NCI-H2081 (cell line): ENCODE measurements around the gene MBD3L1.

ENCODE experiments used
- DNase-seq, 2 experiments: peaks; one replicate each; lab custom pipeline; 2025; lab: John Stamatoyannopoulos, UW

Gene MBD3L1

DNA sequence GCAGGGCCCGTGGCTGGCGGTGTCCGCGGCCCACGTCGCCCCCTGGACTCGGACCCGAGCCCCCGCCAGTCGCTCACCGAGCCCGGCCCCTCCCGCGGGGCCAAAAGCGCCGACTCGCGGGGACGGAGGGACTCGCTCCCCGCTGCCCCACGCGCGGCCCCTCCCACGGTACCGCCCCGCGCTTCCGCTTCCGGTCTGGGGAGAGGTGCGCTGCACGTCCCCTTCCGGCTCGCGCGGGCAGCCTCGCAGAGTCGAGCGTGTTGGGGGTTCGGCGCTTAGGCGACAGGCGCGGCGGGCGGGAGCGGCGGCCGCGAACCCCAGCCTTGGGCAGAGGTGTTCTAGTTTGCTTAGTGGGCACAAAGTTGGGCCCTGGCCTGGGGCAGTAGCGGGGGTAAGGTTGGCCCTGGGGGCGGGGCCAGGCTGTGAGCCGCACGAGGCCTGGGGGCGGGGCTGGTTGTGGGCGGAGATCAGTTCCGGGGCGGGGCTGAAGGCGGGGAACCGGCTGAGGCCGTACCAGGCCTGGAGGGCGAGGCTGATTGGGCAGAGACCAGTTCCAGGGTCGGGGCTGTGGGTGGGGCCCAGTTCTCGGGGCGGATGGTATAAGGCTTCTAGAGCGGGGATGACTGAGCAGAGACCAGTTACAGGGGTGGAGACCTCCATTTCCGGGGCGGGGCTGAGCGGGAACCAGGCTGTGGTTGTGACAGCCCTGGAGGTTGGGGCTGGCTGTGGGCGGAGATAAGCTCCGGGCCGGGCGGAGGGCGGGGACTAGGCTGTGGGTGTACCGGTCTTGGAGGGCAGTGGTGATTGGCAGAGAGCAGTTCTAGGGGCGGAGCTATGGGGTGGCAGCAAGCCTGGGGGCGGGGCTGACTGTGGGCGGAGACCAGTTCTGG, at the start of gene MBD3L1, which contains the start of gene ZNF558:
MBD3L1 (plus strand) TSS at position 246 of the 890 bp plus-strand sequence. CDS start 10,302 bp downstream, outside the sequence.
ZNF558 (minus strand) TSS at position 173 of the 890 bp plus-strand sequence. CDS start 9,645 bp downstream, outside the sequence.
- peak; percentile 85 to 92 for DNase-seq

- no peak for DNase-seq
Measured at GRCh38 chr19:8794823-8795222, 37.4 kb upstream of the MBD3L1 start.

GRCh38 chr19:8806661-8807060, 25.5 kb upstream of the MBD3L1 start:
- no peak for DNase-seq

GRCh38 chr19:8811315-8812172, 20.6 kb upstream of the MBD3L1 start:
- DNase-seq: no peak

GRCh38 chr19:8814176-8814575, 18.0 kb upstream of the MBD3L1 start:
- DNase-seq: no peak

GRCh38 chr19:8815780-8816179, 16.4 kb upstream of the MBD3L1 start:
- DNase-seq: no peak

DNA sequence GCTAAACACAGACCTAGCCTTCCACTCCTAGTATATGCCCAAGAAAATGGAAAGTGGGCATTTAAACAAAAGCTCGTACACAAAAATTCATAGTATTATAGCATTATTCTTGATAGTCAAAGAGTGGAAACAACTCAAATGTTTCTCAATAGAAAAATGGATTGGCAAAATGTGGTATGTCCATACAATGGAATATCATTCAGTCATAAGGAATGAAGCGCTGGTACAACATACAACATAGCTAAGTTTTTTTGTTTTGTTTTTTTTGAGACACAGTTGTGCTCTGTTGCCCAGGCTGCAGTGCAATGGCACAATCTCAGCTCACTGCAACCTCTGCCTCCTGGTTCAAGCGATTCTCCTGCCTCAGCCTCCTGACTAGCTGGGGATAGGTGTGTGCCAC, 11.9 kb upstream of the MBD3L1 start:
- DNase-seq: no peak

DNA sequence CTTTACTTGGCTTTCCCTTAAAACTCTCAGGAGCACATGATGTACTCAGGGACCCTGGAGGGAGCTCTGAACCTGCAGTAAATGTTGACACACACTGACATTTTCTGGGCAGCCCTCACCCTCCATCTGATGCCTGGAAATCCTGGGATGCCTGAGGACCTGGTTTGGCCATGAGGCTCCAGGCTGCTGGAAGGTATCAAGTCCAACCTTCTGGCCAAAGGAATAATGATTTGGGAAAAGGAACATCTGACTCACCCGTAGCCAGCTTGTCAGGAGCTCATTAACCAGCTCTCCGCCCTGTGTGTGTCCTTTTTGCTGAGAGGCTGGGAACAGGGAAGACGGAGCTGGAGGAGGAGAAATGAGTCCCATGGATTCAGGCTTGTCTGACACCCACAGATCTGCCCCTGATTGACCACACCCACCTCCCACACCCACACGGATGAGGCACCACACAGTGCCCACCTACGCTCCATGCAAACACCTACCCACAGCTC, 10.4 kb upstream of the MBD3L1 start:
- DNase-seq: no peak

DNA sequence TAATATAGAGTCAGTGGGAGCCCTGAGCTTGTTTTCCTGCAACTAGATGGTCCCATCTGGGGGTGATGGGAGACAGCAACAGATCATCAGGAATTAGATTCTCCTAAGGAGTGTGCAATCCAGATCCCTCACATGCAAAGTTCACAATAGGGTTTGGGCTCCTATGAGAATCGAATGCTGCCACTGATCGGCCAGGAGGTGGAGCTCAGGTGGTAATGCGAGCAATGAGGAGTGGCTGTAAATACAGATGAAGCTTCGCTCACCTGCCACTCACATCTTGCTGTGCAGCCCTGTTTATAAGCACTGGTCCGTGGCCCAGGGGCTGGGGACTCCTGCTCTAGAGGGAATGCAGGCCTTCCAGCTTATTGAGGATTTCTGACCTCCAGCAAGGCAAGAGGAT, 5.8 kb upstream of the MBD3L1 start:
- DNase-seq: no peak

DNA sequence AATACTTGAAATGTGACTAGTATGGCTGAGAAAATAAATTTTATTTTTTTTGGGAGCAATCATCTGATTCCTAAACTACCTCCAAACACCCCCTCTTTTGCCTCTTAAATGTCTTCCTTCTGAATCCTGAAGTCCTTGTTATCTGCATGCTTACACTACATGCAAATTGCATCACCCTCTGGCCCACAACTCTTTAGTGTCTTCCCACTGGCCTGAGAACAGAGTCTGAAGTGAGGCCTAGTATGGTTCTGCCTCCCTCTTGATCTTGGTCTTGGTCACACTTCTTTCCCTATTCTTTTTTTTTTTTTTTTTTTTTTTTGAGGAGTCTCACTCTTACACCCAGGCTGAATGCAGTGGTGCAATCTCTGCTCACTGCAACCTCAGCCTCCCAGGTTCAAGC, 4.9 kb upstream of the MBD3L1 start:
- no peak for DNase-seq

- DNase-seq: no peak
Measured at GRCh38 chr19:8831373-8831772, 804 bp upstream of the MBD3L1 start.

DNA sequence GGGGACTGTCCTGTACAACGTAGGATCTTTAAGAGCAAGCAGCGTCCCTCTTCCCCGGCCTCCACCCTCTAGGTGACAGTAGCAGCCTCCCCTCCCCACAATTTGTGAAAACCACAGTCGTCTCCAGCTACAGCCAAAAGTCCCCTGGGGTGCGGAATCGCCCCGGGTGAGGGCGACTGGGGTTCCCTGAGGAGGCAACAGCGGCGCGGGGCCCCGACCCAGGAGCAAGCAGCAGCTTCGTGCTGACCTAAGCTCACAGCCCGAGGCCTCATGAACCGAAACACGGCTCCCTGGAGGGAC, 395 bp upstream of the MBD3L1 start:
- peak in 1 of 2 experiments; percentile 34 for DNase-seq

GRCh38 chr19:8835446-8835845, 3.3 kb downstream of the MBD3L1 start:
- no peak for DNase-seq

DNA sequence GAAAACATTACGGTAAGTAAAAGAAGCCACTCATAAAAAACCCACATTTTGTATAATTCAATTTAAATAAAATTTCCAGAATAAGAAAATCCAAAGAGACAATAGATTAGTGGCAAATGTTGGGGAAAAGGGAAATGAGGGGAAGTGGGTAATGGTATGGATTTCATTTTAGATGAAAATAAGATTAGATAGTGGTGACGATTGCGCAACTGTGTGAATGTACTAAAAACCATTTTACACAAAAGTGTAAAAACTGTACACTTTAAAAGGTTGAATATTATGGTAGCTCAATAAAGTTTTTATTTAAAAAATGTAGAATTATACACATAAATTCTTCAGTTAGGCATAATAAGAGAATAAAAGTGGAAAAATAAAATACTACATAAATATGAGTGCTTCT, 3.7 kb downstream of the MBD3L1 start:
- DNase-seq: no peak

- no peak for DNase-seq
Measured at GRCh38 chr19:8840708-8841107, 8.5 kb downstream of the MBD3L1 start.

GRCh38 chr19:8846819-8847218, 14.6 kb downstream of the MBD3L1 start:
- no peak for DNase-seq

GRCh38 chr19:8849232-8849631, 17.1 kb downstream of the MBD3L1 start:
- no peak for DNase-seq

GRCh38 chr19:8850488-8850887, 18.3 kb downstream of the MBD3L1 start:
- DNase-seq: no peak

DNA sequence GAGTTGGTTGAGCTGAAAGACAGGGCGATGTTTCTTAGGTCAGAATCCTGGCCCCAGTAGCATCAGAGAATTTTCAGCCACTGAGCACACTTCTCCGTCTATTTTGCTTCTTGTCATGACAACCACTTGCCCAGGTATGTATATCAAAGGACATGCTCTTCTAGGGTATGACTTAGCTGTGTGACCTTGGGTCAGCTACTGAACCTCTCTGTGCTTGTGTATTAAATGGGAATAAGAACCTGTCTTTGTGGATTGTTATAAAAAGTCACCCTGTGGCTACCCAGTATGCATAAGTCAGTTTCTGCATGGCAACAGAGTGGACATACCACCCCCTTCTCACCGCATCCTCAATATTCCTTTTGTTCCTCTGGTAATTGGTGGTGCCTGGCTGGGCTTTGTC, 26.1 kb downstream of the MBD3L1 start:
- no peak for DNase-seq

DNA sequence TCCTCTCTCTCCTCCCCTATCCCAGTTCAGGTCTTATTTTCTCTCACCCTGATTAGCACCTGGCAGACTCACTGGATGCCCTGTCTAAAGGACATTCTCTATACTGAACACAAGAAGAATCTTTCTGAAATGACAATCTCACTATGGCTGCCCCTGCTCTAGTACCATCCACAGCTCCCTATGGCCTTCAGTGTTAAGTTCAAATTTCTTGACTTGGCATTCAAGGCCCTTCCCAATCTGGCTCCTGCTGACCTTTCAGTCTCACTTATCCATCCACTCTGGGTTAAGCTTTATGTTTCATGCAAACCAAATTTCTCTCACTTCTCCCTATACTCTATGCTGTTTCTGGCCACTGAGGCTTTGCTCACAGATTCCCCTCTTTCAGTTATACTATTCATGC, 34.2 kb downstream of the MBD3L1 start:
- no peak for DNase-seq

- no peak for DNase-seq
Measured at GRCh38 chr19:8877854-8878705, 45.9 kb downstream of the MBD3L1 start.
